Endothelial cell of umbilical vein (primary cell): ENCODE results near the gene RBMS3. TPM values are rescaled to one million over a fixed set of nuclear protein-coding genes. Genes with fewer than 3 reads are reported as not detected.

Experiments
- BruUV-seq: library from RNA; stranded (reverse); fragments of 400-500 nt; replicated peaks from 2 replicates; lab custom pipeline; 2021; lab: Mats Ljungman, UMichigan
- CTCF ChIA-PET: fragments of 300-600, 350-600 bp; sonication (Branson Sonifier 250); formaldehyde crosslinking; loops from one replicate; lab custom pipeline; 2021; ENCODE audit warnings: antibody characterized with exemption, inconsistent platforms; lab: Charles Lee
- POLR2A ChIA-PET: fragments of 300-600, 350-600 bp; sonication (Branson Sonifier 250); formaldehyde crosslinking; loops from one replicate; lab custom pipeline; 2021; ENCODE audit warnings: antibody characterized with exemption, inconsistent platforms; lab: Charles Lee
- DNase-seq: peaks from one replicate; pipeline ENCODE4 v3.0.0-alpha.2; 2011; ENCODE audit warnings: low read depth, low spot score
- FAIRE-seq: peaks from 2 replicates; lab custom pipeline; 2011; peaks lifted over from hg19 to GRCh38; lab: Jason Lieb, UNC
- H2AFZ ChIP-seq: 2 replicates; pipeline ENCODE4 v1.6.0; 2012; ENCODE audit warnings: low read depth, low read length, control low read depth, inconsistent platforms
- H3K27ac ChIP-seq: 2 replicates; pipeline ENCODE4 v1.5.1; 2011; ENCODE audit warnings: low read depth, mild to moderate bottlenecking, control low read depth, low read length, moderate library complexity; ENCODE audit not compliant: insufficient read depth
- H3K27me3 ChIP-seq, 2 experiments: 2 replicates each; pipeline versions ENCODE4 v1.6.0 to v1.6.1; 2011; ENCODE audit warnings: low read length in 2 of 2, mixed read lengths in 1 of 2; ENCODE audit not compliant: control insufficient read depth in 2 of 2, insufficient read depth in 2 of 2
- H3K36me3 ChIP-seq, 2 experiments: 2 replicates in 1 of 2; 3 replicates in 1 of 2; pipeline ENCODE4 v1.5.1; 2011; ENCODE audit warnings: low read length in 2 of 2, mild to moderate bottlenecking in 1 of 2, moderate library complexity in 1 of 2; ENCODE audit not compliant: control insufficient read depth in 2 of 2, insufficient read depth in 2 of 2; ENCODE audit errors: extremely low read depth in 1 of 2
- H3K4me1 ChIP-seq: 3 replicates; pipeline ENCODE4 v1.5.1; 2011; ENCODE audit warnings: mild to moderate bottlenecking, low read length; ENCODE audit not compliant: control insufficient read depth, insufficient read depth; ENCODE audit errors: extremely low read depth
- H3K4me2 ChIP-seq: 2 replicates; pipeline ENCODE4 v1.6.1; 2011; ENCODE audit warnings: low read length, control low read depth, mixed read lengths; ENCODE audit not compliant: insufficient read depth
- H3K4me3 ChIP-seq, 3 experiments: fragments of 200-600 bp in 1 of 3; sonication (generic), shearing (Covaris generic) in 1 of 3; replicated peaks in 1 of 3; 2 replicates each; pipeline ENCODE4 v1.5.1; 2011 to 2016; ENCODE audit warnings: control low read depth in 3 of 3, low read length in 3 of 3, mild to moderate bottlenecking in 2 of 3, inconsistent platforms in 1 of 3, low read depth in 1 of 3, moderate library complexity in 1 of 3; ENCODE audit not compliant: insufficient read depth in 1 of 3
- H3K79me2 ChIP-seq: 2 replicates; pipeline ENCODE4 v1.6.0; 2012; ENCODE audit warnings: low read length, inconsistent platforms; ENCODE audit not compliant: control insufficient read depth, insufficient read depth
- H3K9ac ChIP-seq: replicated peaks from 2 replicates; pipeline ENCODE3; 2011; ENCODE audit warnings: low read length, control low read depth; ENCODE audit not compliant: insufficient read depth; ENCODE audit errors: extremely low read depth
- H3K9me1 ChIP-seq: replicated peaks from 3 replicates; pipeline ENCODE4 v1.6.0; 2011; ENCODE audit warnings: mild to moderate bottlenecking, low read length; ENCODE audit not compliant: control insufficient read depth, insufficient read depth; ENCODE audit errors: extremely low read depth
- H3K9me3 ChIP-seq: replicated peaks from 2 replicates; pipeline ENCODE4 v1.5.1; 2012; ENCODE audit warnings: low read length, inconsistent platforms; ENCODE audit not compliant: control insufficient read depth, insufficient read depth
- H4K20me1 ChIP-seq: replicated peaks from 2 replicates; pipeline ENCODE3; 2011; ENCODE audit warnings: mild to moderate bottlenecking, low read length; ENCODE audit not compliant: control insufficient read depth, insufficient read depth; ENCODE audit errors: extremely low read depth
- EZH2 ChIP-seq: IDR thresholded peaks from 2 replicates; pipeline ENCODE4 v1.6.1; 2012; ENCODE audit warnings: borderline replicate concordance, low read depth, mild to moderate bottlenecking, moderate library complexity, low read length, inconsistent platforms; ENCODE audit not compliant: severe bottlenecking
- FOS ChIP-seq: IDR thresholded peaks from 2 replicates; pipeline ENCODE4 v1.6.1; 2011; ENCODE audit warnings: mild to moderate bottlenecking, low read length, moderate library complexity, borderline replicate concordance; ENCODE audit not compliant: insufficient read depth
- GATA2 ChIP-seq: IDR thresholded peaks from 2 replicates; pipeline ENCODE4 v1.7.0; 2011; ENCODE audit warnings: low read depth, mild to moderate bottlenecking, moderate library complexity, mixed read lengths, low read length; ENCODE audit not compliant: insufficient read length, insufficient read depth
- JUN ChIP-seq: IDR thresholded peaks from 2 replicates; pipeline ENCODE4 v1.6.1; 2011; ENCODE audit warnings: borderline replicate concordance, low read depth; ENCODE audit not compliant: insufficient read length, insufficient read depth
- MYC ChIP-seq: IDR thresholded peaks from one replicate; pipeline ENCODE4 v1.6.1; 2011; ENCODE audit warnings: mild to moderate bottlenecking, low read depth, low read length
- POLR2A ChIP-seq: IDR thresholded peaks from 2 replicates; pipeline ENCODE4 v1.6.1; 2012; ENCODE audit warnings: low read depth, mild to moderate bottlenecking, control low read depth, low read length
- POLR2AphosphoS5 ChIP-seq: IDR thresholded peaks from 2 replicates; pipeline ENCODE4 v1.6.1; 2012; ENCODE audit warnings: low read depth, mild to moderate bottlenecking, control low read depth, low read length, moderate library complexity; ENCODE audit not compliant: insufficient read depth
- dilution Hi-C: fragments of 300-500 bp; cut with MboI; formaldehyde crosslinking; loops from one replicate; pipeline ENCODE4 v1.15.0; 2019; ENCODE audit warnings: low sequenced_read_pairs; ENCODE audit not compliant: extremely low pct_ligation_motif_present
- intact Hi-C: fragments of 100-400 bp; cut with micrococcal nuclease; formaldehyde crosslinking; loops from one replicate; pipeline ENCODE4 v1.10.0; 2022
- polyA plus RNA-seq, 4 experiments: library from polyadenylated mRNA; depleted of rRNA in 3 of 4; stranded (reverse) in 3 of 4; unstranded in 1 of 4; fragments of >200 nt; gene quantifications; 2 replicates each; pipeline versions ENCODE4 v1.2.1 to v1.2.3, GENCODE V29; 2011 to 2012; ENCODE audit warnings: missing spikeins in 1 of 4
- total RNA-seq: library from RNA; stranded (reverse); gene quantifications from 2 replicates; pipeline ENCODE4 v1.2.3, GENCODE V29; 2021
- TF ChIP-seq, protein P1 (sequence below), 2 donors: IDR thresholded peaks; 1 replicate in 1 of 2; 2 replicates in 1 of 2; pipeline ENCODE4 v1.5.1; 2011; ENCODE audit warnings: low read length in 2 of 2, mild to moderate bottlenecking in 2 of 2, moderate library complexity in 2 of 2, control low read depth in 1 of 2, inconsistent platforms in 1 of 2, low read depth in 1 of 2; ENCODE audit not compliant: insufficient read depth in 1 of 2; ENCODE audit errors: extremely low read depth in 1 of 2
- TF ChIP-seq, protein P2 (sequence below): IDR thresholded peaks from 2 replicates; pipeline ENCODE4 v1.6.1; 2011; ENCODE audit not compliant: insufficient read depth, insufficient read length

Gene RBMS3
- total and polyA plus RNA-seq, 2 donors (not counting 3 experiments of a cell fraction or from before 2014, with no cell fraction given): 13.6 to 42.3 TPM

DNA sequence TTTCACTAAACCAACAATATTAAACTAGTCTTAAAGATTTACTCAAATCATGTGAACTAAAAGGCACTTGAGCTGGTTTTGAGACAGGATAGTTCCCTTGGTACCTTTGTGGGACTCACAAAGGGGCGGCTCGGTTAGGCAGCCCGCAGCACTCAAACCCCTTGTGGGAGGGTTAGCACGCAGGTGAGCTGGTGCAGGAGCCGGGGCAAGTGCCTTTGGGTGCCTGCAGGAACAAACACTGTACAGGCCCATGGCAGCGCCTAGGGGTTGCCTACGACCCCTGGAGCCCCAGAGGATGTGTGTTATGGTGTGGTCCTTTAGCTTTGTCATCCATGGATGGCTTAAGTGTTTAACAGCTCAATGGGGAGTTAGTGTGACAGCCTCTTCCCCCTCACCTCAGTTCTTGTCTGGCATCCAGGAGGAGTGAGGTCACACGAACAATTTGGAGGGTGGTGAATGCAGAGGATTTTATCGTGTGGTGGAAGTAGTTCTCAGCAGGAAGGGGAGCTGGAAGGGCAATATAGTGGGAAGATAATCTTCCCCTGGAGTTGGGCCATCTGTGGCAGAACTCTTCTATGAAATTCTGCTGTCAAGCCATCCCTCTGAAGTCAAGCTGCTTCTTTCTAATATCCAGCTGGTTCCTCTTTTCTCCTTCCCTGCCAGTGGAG is 470.9 kb downstream of the RBMS3 start:
- intact Hi-C loops: no loop called here
- POLR2A ChIA-PET: no interaction called here
- H3K4me2 ChIP-seq: no peak overlapping the region
- no peak for DNase-seq
- no peaks in the 10 kb centered on the region for H3K9me1 ChIP-seq
- CTCF ChIA-PET: interaction anchor here (1.5 to 1.6 kb wide), 2 partner anchors 13 to 56 kb away, joined by 4 to 5 read pairs; no protein-coding TSS in a partner anchor
- no peak for FAIRE-seq
- dilution Hi-C loops: no loop called here
- no peaks in the 10 kb centered on the region for H3K27me3 ChIP-seq
- H3K4me1 ChIP-seq: peaks cover 3% of the 10 kb centered on the region
- no peak overlapping the region for H2AFZ ChIP-seq
- TF ChIP-seq, protein P1, sequence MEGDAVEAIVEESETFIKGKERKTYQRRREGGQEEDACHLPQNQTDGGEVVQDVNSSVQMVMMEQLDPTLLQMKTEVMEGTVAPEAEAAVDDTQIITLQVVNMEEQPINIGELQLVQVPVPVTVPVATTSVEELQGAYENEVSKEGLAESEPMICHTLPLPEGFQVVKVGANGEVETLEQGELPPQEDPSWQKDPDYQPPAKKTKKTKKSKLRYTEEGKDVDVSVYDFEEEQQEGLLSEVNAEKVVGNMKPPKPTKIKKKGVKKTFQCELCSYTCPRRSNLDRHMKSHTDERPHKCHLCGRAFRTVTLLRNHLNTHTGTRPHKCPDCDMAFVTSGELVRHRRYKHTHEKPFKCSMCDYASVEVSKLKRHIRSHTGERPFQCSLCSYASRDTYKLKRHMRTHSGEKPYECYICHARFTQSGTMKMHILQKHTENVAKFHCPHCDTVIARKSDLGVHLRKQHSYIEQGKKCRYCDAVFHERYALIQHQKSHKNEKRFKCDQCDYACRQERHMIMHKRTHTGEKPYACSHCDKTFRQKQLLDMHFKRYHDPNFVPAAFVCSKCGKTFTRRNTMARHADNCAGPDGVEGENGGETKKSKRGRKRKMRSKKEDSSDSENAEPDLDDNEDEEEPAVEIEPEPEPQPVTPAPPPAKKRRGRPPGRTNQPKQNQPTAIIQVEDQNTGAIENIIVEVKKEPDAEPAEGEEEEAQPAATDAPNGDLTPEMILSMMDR (IDR thresholded peaks at IDR 0.05; ENCODE audit: extremely low read depth in 1 of 2, insufficient read depth in 1 of 2, low read depth in 1 of 2, low read length in 2 of 2): no peak
- TF ChIP-seq GATA2 (no peak), MYC (no peak), FOS (no peak), POLR2AphosphoS5 (no peak), EZH2 (no peak), JUN (no peak), POLR2A (no peak)
- TF ChIP-seq, protein P2, sequence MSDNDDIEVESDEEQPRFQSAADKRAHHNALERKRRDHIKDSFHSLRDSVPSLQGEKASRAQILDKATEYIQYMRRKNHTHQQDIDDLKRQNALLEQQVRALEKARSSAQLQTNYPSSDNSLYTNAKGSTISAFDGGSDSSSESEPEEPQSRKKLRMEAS: no peak
- H3K79me2 ChIP-seq: no peaks in the 10 kb centered on the region
- no peak overlapping the region for H3K27ac ChIP-seq
- no TSS peak for BruUV-seq
- no peak overlapping the region for H3K9ac ChIP-seq
- no peaks in the 10 kb centered on the region for H4K20me1 ChIP-seq
- no peak overlapping the region for H3K4me3 ChIP-seq
- no peaks in the 10 kb centered on the region for H3K36me3 ChIP-seq
- H3K9me3 ChIP-seq: no peaks in the 10 kb centered on the region
